Activated CD8-positive, alpha-beta memory T cell treated with anti-CD3 and anti-CD28 coated beads for 36 hours (primary cell): Measurements from ENCODE around the gene HACD2. TPM values are rescaled to one million over a fixed set of nuclear protein-coding genes. Genes with fewer than 3 reads are reported as not detected.

ENCODE experiments used
- CTCF ChIA-PET: fragments of 350-600 bp; sonication (Branson Sonifier 250); formaldehyde crosslinking; loops from one replicate; lab custom pipeline; 2021; ENCODE audit warnings: antibody characterized with exemption; lab: Charles Lee
- POLR2A ChIA-PET: fragments of 350-600 bp; sonication (Branson Sonifier 250); formaldehyde crosslinking; loops from one replicate; lab custom pipeline; 2021; ENCODE audit warnings: antibody characterized with exemption; lab: Charles Lee
- total RNA-seq, 2 experiments: library from RNA; stranded (reverse); gene quantifications; one replicate each; pipeline ENCODE4 v1.2.3, GENCODE V29; 2021

The HACD2 gene
- total RNA-seq, 2 experiments from 2014 or later = 33.7 to 34.5 TPM

DNA sequence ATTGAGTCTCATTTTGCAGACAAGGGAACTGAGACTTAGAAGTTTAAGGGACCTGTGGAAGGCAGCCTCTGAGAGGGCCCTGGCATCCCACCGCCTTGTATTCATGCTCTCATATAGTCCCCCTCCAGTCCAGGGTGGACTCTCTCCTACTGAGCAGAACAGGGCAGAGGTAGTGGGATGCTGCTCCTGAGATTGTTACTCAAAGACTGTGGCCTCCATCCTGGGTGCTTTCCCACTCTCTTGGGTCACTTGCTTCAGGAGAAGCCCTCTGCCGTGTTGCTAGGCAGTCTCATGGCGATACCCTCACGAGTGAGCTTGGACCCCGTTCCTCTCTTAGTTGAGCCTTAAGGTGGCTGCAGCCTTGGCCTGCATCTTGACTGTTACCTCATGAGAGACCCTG, 113.7 kb downstream of the HACD2 start:
- ChIA-PET POLR2A (no interaction called here), CTCF (interaction anchor here (0.9 kb wide), 1 partner anchor 13 kb away, joined by 4 read pairs; no protein-coding TSS in a partner anchor)

- ChIA-PET CTCF (interaction anchor here (0.6 kb wide), 1 partner anchor 696 kb away, joined by 3 read pairs; no protein-coding TSS in a partner anchor), POLR2A (no interaction called here)
Measured at GRCh38 chr3:123469323-123469995, 115.4 kb downstream of the HACD2 start.

DNA sequence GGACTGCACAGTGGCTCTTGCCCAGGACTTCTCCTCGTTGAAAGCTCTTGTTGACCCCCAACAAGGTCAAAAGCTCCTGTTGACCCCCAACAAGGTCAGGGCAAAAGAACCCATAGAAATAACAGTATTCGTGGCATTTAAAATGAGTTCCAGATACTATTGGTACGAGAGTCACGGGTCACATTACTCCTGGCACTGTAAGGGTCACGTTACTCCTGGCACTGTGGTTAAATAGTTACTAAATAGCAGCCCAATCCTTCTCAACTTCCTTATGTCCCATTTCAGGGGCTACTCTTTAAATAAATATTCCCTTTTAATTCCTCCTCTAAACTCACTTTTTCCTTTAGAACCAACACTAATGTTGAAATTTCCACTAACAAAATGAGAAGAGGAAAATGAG, 117.8 kb downstream of the HACD2 start:
- ChIA-PET CTCF (no interaction called here), POLR2A (no interaction called here)

DNA sequence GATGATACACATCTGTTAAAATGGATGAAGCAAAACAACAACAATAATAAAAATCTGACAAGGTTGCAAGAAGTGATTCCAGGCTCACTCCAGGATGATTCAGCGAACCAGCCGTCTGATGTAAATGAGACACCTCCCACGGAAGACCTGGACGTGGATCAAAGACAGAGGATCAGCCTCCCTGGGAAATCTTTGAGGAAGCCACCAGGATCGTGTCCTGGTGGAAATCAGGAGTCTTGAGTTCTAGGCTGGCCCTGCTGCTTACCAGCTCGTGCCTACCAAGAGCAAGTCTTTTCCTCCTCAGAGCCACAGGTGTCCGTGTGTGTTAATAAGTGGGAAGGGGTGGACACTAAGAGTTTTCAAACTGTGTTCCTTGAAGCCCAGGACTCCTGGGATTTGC, 120.6 kb downstream of the HACD2 start:
- POLR2A ChIA-PET = no interaction called here
- CTCF ChIA-PET = no interaction called here

- CTCF ChIA-PET = interaction anchor here (0.8 kb wide), 1 partner anchor 176 kb away, joined by 3 read pairs; no protein-coding TSS in a partner anchor
- POLR2A ChIA-PET = no interaction called here
Measured at GRCh38 chr3:123459862-123460261, 125.0 kb downstream of the HACD2 start.

- ChIA-PET CTCF (no interaction called here), POLR2A (no interaction called here)
Measured at GRCh38 chr3:123458255-123458654, 126.6 kb downstream of the HACD2 start.

DNA sequence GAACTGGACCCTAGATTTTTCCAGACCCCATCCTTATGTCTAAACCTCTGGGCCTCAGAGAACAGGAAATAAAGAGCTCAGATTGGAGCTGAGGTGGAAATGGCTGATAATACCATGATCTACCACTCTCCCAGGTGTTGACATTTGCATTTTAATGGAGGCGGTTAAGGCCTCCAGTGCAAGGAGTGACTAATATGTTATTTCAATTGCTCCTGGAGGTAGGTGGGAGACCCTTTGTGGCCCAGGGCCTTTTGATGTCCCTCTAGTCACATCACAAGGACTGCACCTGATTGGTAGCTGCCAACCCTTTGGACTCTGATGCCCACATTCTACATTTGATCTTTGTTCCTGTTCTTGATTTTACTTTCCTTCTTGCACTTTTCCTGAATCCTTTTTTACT, 127.0 kb downstream of the HACD2 start:
- CTCF ChIA-PET = no interaction called here

DNA sequence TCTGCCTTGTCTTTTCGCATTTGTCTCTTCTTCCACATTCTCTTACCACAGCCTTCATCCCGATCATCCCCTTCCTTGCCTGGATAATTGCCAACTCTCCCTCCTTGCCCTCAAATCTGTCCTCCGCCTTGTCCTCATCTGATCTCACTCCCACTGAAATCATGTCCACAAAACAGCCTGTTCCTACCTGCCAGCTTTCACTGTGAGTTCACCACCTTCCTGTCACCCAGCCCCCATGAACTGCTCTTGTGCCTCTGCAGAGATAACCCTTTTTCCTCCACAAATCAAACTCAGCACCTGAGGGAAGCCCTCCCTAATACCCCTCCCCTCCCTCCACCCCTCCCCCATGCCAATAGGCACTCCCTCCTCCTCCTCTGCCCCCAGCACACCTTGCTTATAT, 131.2 kb downstream of the HACD2 start:
- ChIA-PET CTCF (no interaction called here), POLR2A (no interaction called here)

More for the DNA sequence above, 127.0 kb downstream of the HACD2 start:
- POLR2A ChIA-PET = no interaction called here

GRCh38 chr3:123451186-123451585, 133.7 kb downstream of the HACD2 start:
- ChIA-PET CTCF (interaction anchor here (1.1 kb wide), 1 partner anchor 107 kb away, joined by 5 read pairs; no protein-coding TSS in a partner anchor), POLR2A (no interaction called here)

GRCh38 chr3:123449997-123450604, 134.8 kb downstream of the HACD2 start:
- POLR2A ChIA-PET = interaction anchor here (0.5 to 0.6 kb wide), 2 partner anchors 69 to 1317 kb away, joined by 4 to 8 read pairs; no protein-coding TSS in a partner anchor
- CTCF ChIA-PET = interaction anchor here (1.1 kb wide), 1 partner anchor 109 kb away, joined by 5 read pairs; no protein-coding TSS in a partner anchor

DNA sequence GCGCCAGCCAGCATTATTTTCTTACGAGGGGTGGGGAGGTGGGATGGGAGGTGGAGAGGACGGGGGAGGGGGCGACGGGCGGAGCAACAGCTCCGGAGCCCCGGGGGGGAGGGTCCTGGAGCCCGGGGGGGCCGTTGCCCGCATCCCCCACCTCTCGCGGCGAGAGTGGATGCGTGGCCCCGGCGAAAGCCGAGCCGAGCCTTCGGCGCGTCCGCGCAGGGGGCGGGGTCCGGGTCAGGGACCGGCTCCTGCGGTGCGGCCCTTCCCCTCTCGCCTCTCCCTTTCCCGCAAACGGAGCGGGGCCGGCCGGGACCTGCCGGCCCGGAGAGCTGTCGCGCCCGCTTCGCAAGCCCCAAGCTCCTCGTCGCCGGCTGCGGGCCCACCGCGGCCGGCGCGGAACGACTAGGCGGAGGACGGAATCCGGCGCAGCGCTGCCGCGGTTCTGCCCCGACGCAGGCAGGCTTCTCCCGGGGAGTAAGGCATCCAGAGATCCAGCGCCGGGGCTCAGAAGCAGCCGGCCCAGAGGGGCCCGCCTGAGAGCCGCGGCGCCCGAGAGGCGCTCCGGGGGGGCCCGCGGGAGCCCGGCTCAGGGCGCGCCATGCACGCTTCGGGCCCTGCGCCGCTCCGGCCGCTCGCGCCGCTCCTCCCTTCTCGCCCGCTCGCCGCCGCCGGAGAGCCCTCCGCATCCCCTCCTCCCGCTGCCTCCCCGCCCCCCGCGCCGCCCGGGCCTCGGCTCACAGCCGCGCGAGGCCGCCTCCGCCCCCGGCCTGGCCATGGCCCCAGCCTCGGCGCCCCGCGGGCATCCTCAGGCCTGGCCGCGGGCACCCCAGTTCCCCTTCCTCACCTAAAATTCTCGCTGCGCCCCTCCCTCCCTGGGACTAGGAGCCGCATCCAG, 135.5 kb downstream of the HACD2 start:
- ChIA-PET CTCF (interaction anchor here (0.6 to 1.5 kb wide), 3 partner anchors 80 to 113 kb away, joined by 3 to 6 read pairs (median 3); no protein-coding TSS in a partner anchor), POLR2A (interaction anchor here (1.0 kb wide), 1 partner anchor 248 kb away, joined by 3 read pairs; the partner anchor contains the start of gene SEC22A)

- POLR2A ChIA-PET = interaction anchor here (1.0 kb wide), 1 partner anchor 247 kb away, joined by 3 read pairs; the partner anchor contains the start of gene SEC22A
- CTCF ChIA-PET = interaction anchor here (0.6 to 1.5 kb wide), 3 partner anchors 80 to 113 kb away, joined by 3 to 6 read pairs (median 3); no protein-coding TSS in a partner anchor
Measured at GRCh38 chr3:123448536-123449101, 136.2 kb downstream of the HACD2 start, which contains the start of gene ADCY5. Gene ADCY5 (minus strand): TSS chr3:123449090. CDS start chr3:123448545, 545 bp downstream.

- ChIA-PET POLR2A (no interaction called here), CTCF (interaction anchor here (0.8 to 1.5 kb wide), 2 partner anchors 39 to 105 kb away, joined by 3 read pairs; no protein-coding TSS in a partner anchor)
Measured at GRCh38 chr3:123447749-123448517, 136.9 kb downstream of the HACD2 start.

DNA sequence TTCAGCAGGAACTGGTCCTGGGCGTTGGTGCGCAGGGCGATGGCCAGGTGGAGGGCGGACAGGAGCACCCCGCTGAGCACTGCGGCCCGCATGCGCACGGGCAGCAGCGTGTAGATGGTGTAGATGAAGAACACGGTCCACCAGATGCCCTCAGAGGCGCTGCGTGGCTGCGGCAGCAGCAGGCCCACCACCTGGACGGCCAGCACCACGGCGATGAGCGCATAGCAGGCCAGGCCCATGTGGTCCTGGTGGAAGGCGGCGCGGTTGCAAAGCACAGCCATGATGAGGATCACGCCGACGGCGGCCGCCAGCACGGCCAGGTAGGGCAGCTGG, 137.5 kb downstream of the HACD2 start:
- CTCF ChIA-PET = interaction anchor here (1.3 kb wide), 1 partner anchor 113 kb away, joined by 4 read pairs; no protein-coding TSS in a partner anchor
- POLR2A ChIA-PET = no interaction called here

DNA sequence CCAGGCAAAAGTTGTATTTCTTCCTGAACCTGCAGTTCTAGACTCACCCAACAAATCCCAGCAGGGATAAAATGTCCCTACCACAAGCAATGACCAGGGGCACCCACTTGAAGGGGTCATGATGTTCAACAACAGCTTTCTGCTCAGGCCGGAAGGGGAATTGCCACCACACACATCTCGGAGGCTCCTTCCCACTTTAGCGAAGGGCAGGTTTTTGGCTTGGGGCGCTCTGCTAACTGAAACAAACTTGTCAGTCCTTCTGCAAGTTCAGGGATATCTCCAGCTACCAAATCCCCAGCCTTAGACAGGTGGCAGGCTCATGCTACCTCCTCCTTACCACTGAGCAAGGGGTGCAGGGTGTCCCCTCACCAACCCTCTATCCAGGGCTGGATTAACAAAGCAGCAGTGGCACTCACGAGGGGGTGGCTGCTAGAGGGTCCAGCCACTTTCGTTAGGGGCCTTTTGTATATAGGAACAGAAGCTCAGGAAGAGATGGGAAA, 138.2 kb downstream of the HACD2 start:
- ChIA-PET POLR2A (no interaction called here), CTCF (interaction anchor here (0.6 to 1.3 kb wide), 2 partner anchors 113 to 1977 kb away, joined by 3 to 4 read pairs; no protein-coding TSS in a partner anchor)

GRCh38 chr3:123446210-123446609, 138.6 kb downstream of the HACD2 start:
- ChIA-PET CTCF (interaction anchor here (1.3 kb wide), 1 partner anchor 114 kb away, joined by 4 read pairs; no protein-coding TSS in a partner anchor), POLR2A (no interaction called here)

GRCh38 chr3:123445702-123446101, 139.2 kb downstream of the HACD2 start:
- POLR2A ChIA-PET = no interaction called here

More at GRCh38 chr3:123445702-123446101, 139.2 kb downstream of the HACD2 start:
- CTCF ChIA-PET = interaction anchor here (1.1 kb wide), 1 partner anchor 10 kb away, joined by 3 read pairs; no protein-coding TSS in a partner anchor
